SHP77 treated with DMSO at 0.1 percent for 48 hours (cell line): Measurements from ENCODE around the gene ZRSR2.
"Not testable (repeated sequence)": the region's sequence is repeated elsewhere in the genome, so short reads cannot be mapped to it uniquely, and the experiment has no call there.

Experiments
- DNase-seq: peaks from one replicate; lab custom pipeline; 2025; lab: John Stamatoyannopoulos, UW

The ZRSR2 gene

GRCh38 chrX:15789979-15790768, at the start of gene ZRSR2:
ZRSR2 (plus strand) TSS chrX:15790484; CDS start chrX:15790496, 12 bp downstream.
- peak; percentile 26 for DNase-seq

DNA sequence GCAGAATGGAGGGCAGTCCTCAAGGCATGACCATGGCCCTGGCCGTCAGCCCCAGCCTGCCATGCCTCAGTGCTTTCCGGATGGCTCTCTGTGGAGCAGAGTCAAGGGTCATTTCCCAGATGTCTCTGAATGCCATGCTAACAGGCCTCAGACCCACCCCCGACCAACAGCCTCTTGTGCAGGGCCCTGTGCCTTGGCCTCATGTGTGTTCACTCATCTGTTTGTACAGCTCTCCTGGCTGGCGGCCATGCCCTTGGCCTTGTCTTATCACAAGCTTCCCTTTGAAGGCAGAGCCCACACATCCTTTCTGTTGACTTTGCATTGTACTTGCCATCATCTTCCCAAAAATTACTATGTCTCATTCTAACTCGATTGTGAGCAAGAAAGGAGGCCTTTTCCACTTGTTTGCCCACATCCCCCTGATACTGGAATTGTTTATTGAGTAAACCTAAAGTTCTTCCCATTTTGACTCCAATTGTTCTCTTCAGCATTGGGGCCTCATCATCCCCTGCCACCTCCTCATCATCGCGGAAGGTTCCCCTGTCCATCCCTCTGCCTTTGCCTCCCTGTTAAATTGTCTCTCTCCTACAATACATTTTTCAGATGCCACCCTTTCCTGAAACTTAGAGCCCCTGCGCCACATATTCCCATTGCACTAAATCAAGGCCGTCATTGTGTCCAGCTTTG, 46.0 kb upstream of the ZRSR2 start:
- no peak for DNase-seq

DNA sequence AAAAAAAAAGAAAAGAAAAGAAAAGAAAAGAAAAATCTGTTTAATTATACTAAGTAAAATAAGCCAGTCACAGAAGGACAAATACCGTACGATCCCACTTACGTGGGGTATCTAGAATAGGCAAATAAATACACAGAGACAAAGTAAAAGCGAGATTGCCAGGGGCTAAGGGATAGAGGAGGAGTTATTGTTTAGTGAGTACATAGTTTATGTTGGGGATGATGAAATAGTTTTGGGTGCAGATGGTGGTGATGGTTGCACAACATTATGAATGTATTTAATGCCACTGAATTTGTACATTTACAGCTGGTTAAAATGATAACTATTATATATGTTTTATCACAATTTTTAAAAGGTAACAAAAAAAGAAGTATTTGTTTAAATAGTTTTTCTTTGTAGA, 45.1 kb upstream of the ZRSR2 start:
- no peak for DNase-seq

DNA sequence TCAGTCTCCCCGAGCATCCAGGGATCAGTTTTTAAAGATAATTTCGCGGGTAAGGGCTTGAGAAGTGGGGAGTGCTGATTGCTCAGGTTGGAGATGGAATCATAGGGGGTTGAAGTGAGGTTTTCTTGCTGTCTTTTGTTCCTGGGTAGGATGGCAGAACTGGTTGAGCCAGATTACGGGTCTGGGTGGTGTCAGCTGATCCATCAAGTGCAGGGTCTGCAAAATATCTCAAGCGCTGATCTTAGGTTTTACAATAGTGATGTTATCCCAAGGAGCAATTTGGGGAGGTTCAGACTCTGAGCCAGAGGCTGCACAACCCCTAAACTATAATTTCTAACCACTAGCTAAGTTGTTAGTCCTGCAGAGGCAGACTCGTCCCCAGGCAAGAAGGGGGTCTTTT, 43.6 kb upstream of the ZRSR2 start:
- DNase-seq, result not testable (repeated sequence)

GRCh38 chrX:15747626-15748173, 42.6 kb upstream of the ZRSR2 start:
- no peak for DNase-seq

DNA sequence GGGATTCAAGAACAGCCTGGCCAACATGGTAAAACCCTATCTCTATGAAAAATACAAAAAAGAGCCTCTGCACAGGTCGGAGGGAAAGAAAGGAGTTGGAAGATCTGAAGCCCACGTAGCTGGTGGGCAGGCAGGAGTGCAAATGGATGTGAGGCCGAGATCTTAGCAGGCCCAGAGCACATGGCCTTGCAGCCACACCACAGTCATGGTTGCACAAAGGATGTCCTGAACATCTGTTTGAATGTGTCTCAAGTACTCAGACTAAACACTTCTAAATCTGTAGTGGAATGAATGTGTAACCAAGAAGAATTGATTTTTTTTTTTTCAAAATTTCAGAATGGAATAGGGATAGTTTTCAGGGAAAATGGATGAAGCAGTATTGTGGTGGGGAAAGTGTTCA, 41.4 kb upstream of the ZRSR2 start:
- no peak for DNase-seq

GRCh38 chrX:15749642-15750610, 40.4 kb upstream of the ZRSR2 start:
- no peak for DNase-seq

DNA sequence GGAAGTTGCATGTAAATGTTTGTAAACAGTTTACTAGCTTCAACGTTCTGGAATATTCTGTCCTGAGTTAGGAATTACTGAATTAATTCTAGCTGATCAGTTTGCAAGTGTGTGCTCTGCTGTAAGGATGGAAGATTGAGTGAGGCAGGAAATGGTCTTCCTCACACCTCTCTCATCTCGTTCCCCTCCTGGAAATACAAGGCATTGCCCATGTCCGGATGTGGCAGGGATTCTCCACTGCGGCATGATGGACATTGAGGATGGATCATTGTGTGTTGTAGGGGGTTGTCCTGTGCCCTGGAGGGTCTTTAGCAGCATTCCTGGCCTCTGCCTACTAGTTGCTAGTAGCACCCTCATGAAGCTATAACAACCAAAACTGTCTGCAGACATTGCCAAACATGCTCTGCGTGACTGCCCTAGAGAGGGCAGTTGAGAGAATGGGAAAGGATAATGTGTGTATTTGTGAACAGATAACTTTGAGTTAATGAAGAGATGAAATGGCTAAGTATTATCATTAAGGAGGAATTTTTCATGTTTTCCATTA, 39.6 kb upstream of the ZRSR2 start:
- no peak for DNase-seq

DNA sequence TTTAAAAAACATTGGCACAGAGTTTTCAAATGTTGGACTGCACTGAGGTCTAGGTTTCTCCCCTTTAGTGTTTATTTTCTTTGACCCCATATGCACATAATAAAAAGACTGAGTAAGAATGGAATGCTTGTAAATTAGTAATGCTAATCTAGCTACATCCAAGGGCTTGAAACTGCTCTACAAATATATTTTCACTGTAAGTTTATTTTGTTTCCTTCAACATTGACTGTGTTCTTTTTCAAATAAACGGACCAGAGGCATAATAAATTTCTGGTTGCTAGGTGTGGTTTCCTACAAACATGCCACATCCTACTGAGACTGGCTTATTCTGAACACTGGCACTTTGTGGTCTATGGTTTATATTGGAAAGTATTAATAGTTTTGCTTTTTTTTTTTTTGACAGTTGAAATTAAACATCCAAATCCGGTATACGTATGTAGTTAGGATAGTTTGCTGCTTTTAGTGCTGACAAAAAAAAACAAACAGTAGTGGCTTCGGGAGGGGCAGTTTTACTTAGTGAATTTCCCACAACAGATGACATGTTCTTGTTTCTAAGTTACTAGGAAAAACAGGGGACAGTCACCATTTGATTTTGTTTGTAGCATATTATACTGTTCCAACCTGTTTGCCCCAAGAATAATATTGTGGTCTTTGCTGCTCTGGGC, 39.0 kb upstream of the ZRSR2 start:
- no peak for DNase-seq

- DNase-seq, result no peak
Observed at GRCh38 chrX:15755091-15755490, 35.2 kb upstream of the ZRSR2 start.

DNA sequence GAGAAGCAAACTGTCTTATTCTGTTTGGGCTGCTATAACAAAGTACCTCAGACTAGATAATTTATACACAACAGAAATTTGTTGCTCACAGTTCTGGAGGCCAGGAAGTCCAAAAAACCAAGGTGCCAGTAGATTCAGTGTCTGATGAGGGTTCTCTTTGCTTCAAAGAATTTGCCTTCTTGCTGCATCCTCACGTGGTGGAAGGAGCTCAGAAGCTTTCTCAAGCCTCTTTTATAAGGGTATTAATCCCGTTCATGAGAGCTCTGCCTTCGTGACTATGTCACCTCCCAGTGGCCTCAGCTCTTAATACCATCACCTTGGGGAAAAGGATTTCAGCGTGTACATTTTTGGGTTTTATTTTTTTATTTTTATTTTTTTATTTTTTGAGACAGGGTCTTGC, 32.1 kb upstream of the ZRSR2 start:
- DNase-seq, result no peak

DNA sequence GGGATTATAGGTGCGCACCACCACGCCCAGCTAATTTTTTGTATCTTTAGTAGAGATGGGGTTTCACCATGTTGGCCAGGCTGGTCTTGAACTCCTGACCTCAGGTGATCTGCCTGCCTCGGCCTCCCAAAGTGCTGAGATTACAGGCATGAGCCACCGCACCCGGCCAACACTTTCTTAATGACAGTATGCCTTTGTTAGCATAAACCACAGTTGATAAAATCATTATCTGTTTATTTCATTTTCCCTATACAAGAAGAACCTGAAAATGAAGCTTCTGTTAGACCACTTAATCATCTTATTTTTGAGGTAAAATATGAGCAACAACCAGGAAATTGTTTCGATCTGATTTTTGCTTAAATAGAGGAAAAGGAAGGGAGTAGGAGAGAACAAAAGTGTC, 30.4 kb upstream of the ZRSR2 start:
- DNase-seq, result not testable (repeated sequence)

DNA sequence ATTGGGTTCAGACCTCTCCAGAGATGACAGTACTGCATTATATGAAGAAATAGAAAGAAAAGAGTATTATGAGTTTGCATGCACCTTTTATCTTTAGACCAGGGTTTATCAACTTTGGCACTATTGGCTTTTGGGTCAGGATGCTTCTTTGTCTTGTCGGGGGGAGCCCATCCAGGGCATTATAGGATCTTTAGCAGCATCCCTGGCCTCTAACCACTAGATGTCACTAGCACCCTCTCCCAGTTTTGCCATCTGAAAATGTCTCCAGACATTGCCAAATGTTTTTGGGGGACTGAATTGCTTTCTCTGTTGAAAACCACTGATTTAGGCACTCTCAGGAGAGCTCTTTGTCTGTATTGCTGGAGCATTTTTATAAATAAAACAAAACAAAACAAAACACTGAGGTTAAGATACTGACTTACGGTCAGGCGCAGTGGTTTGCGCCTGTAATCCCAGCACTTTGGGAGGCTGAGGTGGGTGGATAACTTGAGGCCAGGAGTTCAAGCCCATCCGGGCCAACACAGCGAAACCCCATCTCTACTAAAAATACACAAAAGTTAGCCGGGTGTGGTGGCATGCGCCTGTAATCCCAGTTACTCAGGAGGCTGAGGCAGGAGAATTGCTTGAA, 28.6 kb upstream of the ZRSR2 start:
- no peak for DNase-seq

DNA sequence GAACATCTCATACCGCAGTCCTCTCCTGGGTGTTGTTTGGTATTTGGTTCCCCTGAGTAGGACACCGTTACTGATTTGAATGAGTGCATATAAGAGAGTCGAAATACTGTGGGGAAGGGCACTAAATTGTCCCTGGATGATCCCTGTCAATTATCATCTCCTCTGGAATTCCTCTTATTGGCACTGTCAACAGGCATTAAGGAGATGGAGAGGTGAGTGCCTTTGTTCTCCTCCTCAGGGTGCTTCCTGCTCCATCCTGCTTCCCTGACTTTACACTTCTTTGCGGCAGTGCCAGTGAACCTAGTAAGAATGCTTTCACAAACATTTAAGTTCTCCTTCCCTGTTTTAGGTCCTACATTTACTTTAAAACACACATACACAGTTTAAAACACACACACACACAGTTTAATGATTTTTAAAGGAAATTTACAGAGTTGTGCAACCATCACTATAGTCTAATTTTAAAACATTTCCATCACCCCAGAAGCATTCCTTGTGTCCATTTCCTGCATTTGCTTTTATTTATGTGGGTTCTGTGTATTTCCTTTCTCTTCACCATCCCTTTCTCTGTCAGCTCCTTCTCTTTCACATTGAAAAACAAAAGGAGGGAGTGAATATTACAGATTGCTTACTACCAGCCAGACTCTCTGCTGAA, 20.9 kb upstream of the ZRSR2 start:
- no peak for DNase-seq

GRCh38 chrX:15781961-15782699, 8.2 kb upstream of the ZRSR2 start:
- no peak for DNase-seq

- no peak for DNase-seq
Observed at GRCh38 chrX:15785176-15785750, 5.0 kb upstream of the ZRSR2 start.

DNA sequence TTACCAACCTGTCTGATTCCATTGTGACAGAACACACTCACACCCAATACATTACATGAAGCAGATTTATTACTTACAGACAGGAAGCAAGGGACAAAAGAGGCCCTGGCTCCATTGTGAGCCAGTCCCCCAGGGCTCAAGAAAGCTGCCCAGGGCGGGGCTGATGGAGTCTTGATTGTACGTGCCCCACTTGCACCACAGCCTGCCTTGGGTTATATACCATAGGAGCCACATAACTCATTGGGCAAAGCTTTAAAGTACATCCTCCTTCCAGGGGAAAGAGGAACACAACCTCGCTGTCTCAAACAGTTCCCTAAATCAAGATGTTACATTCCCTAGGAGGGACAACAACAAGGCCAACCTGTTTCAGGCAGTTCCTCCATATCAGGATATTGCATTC, 3.4 kb upstream of the ZRSR2 start:
- DNase-seq, result no peak

DNA sequence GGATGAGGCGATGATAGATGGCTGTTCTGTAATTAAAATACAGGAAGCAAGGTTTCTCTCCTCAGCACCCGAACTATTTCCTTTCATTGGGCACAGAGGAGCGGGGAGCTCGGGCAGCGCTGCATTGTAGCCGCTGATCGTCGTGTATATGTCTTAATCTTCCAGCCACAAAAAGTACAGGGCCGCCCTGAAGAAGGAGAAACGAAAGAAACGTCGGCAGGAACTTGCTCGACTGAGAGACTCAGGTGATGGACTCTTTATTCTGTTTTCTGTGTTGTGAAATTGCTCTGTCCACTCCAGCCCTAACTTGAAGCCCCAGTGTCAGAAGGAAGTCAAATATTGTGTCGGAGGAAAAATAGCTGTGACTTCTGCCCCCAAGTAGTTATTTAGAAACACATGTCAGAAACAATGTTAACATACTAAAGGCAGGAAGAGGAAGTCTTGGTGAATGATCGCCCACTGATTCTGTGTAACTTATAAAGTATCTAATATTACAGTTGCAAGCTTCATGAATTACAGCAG, 546 bp downstream of the ZRSR2 start:
- no peak for DNase-seq

DNA sequence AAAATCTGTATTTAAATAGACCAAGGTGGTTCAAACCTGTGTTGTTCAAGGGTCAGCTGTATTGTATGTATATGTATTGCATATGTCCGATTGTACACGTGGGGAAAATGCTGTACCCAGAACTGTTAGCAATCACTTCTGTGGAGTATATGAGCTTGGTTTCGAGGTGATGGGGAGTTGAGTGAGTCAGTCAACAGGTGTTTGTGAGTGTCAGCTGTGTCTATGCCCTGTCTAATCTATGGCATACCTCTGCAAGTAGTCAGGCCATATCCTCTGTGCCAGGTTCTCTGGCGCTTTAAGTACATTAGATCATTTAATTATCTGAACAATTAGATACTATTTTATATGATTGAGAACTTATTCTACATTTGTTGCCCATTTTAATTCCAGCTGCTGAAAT, 7.4 kb downstream of the ZRSR2 start:
- no peak for DNase-seq
